OCI-LY1 (cell line): ENCODE data around the gene ZNF462.

Experiments
- CTCF ChIP-seq: fragments of 200-600 bp; sonication (generic), shearing (Covaris generic); IDR thresholded peaks from 2 replicates; pipeline ENCODE4 v1.5.1; 2017; ENCODE audit warnings: mild to moderate bottlenecking, antibody characterized with exemption, low read length, moderate library complexity, mixed read lengths
- EZH2 ChIP-seq: fragments of 200-600 bp; sonication (generic), shearing (Covaris generic); IDR thresholded peaks from 2 replicates; pipeline ENCODE4 v1.8.0; 2017; ENCODE audit warnings: borderline replicate concordance, mixed run types, mild to moderate bottlenecking, antibody characterized with exemption, low read length, moderate library complexity, mixed read lengths

- TF ChIP-seq CTCF: no peak
- no peak for TF ChIP-seq EZH2
These were observed 84.3 kb downstream of the ZNF462 start for GRCh38 chr9:106947106-106947900.
